Measurements from ENCODE around the gene ABCG2. TPM values are rescaled to one million over a fixed set of nuclear protein-coding genes. Genes with fewer than 3 reads are reported as not detected.

The ABCG2 gene
- total RNA-seq, 1 experiment from 2014 or later = not detected

- intact Hi-C loops (cut with micrococcal nuclease; ENCODE audit: unreplicated experiment) = no loop called here
- no peak overlapping the region for H3K27ac ChIP-seq (ENCODE audit: low read depth, low read length, poor library complexity, severe bottlenecking)
- no peaks in the 10 kb centered on the region for H3K9me3 ChIP-seq (ENCODE audit: low read depth, low read length, poor library complexity, severe bottlenecking)
- H3K4me1 ChIP-seq (ENCODE audit: insufficient read depth, low read length, poor library complexity, severe bottlenecking) = no peaks in the 10 kb centered on the region
- ChIA-PET POLR2A (ENCODE audit: low non-redundant PET) (no interaction called here), CTCF (no interaction called here)
- no peak for DNase-seq (ENCODE audit: low spot score)
- H3K4me3 ChIP-seq (ENCODE audit: low read depth, low read length, poor library complexity, severe bottlenecking) = no peak overlapping the region
- no peaks in the 10 kb centered on the region for H3K36me3 ChIP-seq (ENCODE audit: insufficient read depth, low read length, poor library complexity, severe bottlenecking)
- no TSS peak for BruUV-seq (replicated peaks)
- no peak for TF ChIP-seq EZH2 (IDR thresholded peaks at IDR 0.05; ENCODE audit: borderline replicate concordance, low read depth, low read length, poor library complexity, severe bottlenecking)
- TF ChIP-seq, protein P1, sequence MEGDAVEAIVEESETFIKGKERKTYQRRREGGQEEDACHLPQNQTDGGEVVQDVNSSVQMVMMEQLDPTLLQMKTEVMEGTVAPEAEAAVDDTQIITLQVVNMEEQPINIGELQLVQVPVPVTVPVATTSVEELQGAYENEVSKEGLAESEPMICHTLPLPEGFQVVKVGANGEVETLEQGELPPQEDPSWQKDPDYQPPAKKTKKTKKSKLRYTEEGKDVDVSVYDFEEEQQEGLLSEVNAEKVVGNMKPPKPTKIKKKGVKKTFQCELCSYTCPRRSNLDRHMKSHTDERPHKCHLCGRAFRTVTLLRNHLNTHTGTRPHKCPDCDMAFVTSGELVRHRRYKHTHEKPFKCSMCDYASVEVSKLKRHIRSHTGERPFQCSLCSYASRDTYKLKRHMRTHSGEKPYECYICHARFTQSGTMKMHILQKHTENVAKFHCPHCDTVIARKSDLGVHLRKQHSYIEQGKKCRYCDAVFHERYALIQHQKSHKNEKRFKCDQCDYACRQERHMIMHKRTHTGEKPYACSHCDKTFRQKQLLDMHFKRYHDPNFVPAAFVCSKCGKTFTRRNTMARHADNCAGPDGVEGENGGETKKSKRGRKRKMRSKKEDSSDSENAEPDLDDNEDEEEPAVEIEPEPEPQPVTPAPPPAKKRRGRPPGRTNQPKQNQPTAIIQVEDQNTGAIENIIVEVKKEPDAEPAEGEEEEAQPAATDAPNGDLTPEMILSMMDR (conservative IDR thresholded peaks at IDR 0.05; ENCODE audit: low read depth, low read length) = no peak
- H3K27me3 ChIP-seq (replicated peaks; ENCODE audit: insufficient read depth, low read depth, low read length, poor library complexity) = no peaks in the 10 kb centered on the region
These were observed 21.3 kb downstream of the ABCG2 start for GRCh38 chr4:88137112-88137511.

DNA sequence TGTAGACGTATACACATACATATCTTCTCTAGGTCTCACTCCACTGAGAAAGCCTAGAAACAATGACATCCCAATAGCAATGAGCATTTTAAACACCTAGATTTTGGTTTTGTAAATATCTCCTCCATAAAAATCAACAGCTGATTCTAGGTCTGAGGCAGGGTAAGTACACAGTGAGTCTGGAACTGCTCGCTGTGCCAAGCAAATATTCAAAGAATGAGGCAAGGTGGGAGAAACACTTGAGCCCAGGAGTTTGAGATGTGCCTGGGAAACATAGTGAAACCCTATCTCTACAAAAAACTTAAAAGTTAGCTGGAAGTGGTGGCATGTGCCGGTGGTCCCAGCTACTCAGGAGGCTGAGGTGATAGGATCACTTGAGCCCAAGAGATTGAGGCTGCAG, 22.2 kb downstream of the ABCG2 start:
- Histone ChIP-seq H3K27ac (ENCODE audit: low read depth, low read length, poor library complexity, severe bottlenecking) (no peak overlapping the region), H3K27me3 (replicated peaks; ENCODE audit: insufficient read depth, low read depth, low read length, poor library complexity) (no peaks in the 10 kb centered on the region), H3K4me1 (ENCODE audit: insufficient read depth, low read length, poor library complexity, severe bottlenecking) (no peaks in the 10 kb centered on the region), H3K9me3 (ENCODE audit: low read depth, low read length, poor library complexity, severe bottlenecking) (no peaks in the 10 kb centered on the region), H3K4me3 (ENCODE audit: low read depth, low read length, poor library complexity, severe bottlenecking) (no peak overlapping the region), H3K36me3 (ENCODE audit: insufficient read depth, low read length, poor library complexity, severe bottlenecking) (no peaks in the 10 kb centered on the region)
- no TSS peak for BruUV-seq (replicated peaks)
- CTCF ChIA-PET = no interaction called here
- DNase-seq (ENCODE audit: low spot score) = no peak
- intact Hi-C loops (cut with micrococcal nuclease; ENCODE audit: unreplicated experiment) = no loop called here
- POLR2A ChIA-PET (ENCODE audit: low non-redundant PET) = no interaction called here
- TF ChIP-seq, protein P1 (conservative IDR thresholded peaks at IDR 0.05; ENCODE audit: low read depth, low read length) = no peak
- TF ChIP-seq EZH2 (IDR thresholded peaks at IDR 0.05; ENCODE audit: borderline replicate concordance, low read depth, low read length, poor library complexity, severe bottlenecking) = no peak

GRCh38 chr4:88135356-88135663, 23.1 kb downstream of the ABCG2 start:
- ChIA-PET POLR2A (ENCODE audit: low non-redundant PET) (no interaction called here), CTCF (no interaction called here)
- DNase-seq (ENCODE audit: low spot score) = no peak
- no peaks in the 10 kb centered on the region for H3K27me3 ChIP-seq (replicated peaks; ENCODE audit: insufficient read depth, low read depth, low read length, poor library complexity)
- TF ChIP-seq, protein P1 (conservative IDR thresholded peaks at IDR 0.05; ENCODE audit: low read depth, low read length) = no peak
- TF ChIP-seq EZH2 (IDR thresholded peaks at IDR 0.05; ENCODE audit: borderline replicate concordance, low read depth, low read length, poor library complexity, severe bottlenecking) = no peak
- H3K4me1 ChIP-seq (ENCODE audit: insufficient read depth, low read length, poor library complexity, severe bottlenecking) = no peaks in the 10 kb centered on the region
- no peaks in the 10 kb centered on the region for H3K36me3 ChIP-seq (ENCODE audit: insufficient read depth, low read length, poor library complexity, severe bottlenecking)
- no TSS peak for BruUV-seq (replicated peaks)
- H3K4me3 ChIP-seq (ENCODE audit: low read depth, low read length, poor library complexity, severe bottlenecking) = no peak overlapping the region
- no peak overlapping the region for H3K27ac ChIP-seq (ENCODE audit: low read depth, low read length, poor library complexity, severe bottlenecking)
- intact Hi-C loops (cut with micrococcal nuclease; ENCODE audit: unreplicated experiment) = no loop called here
- H3K9me3 ChIP-seq (ENCODE audit: low read depth, low read length, poor library complexity, severe bottlenecking) = no peaks in the 10 kb centered on the region
